HUES48 (cell line): ENCODE data around the gene FERMT1.
"Not testable (repeated sequence)": the region's sequence is repeated elsewhere in the genome, so short reads cannot be mapped to it uniquely, and the experiment has no call there.

Experiments used
- H3K27ac ChIP-seq: one replicate; pipeline ENCODE4 v1.7.0; 2013; ENCODE audit warnings: low read depth, low read length, inconsistent platforms
- H3K27me3 ChIP-seq: 2 replicates; pipeline ENCODE4 v1.6.1; 2013; ENCODE audit warnings: mild to moderate bottlenecking, low read length; ENCODE audit not compliant: control insufficient read depth, insufficient read depth
- H3K36me3 ChIP-seq: 2 replicates; pipeline ENCODE4 v1.6.1; 2013; ENCODE audit warnings: low read length; ENCODE audit not compliant: control insufficient read depth, insufficient read depth
- H3K4me1 ChIP-seq: 2 replicates; pipeline ENCODE4 v1.6.1; 2013; ENCODE audit warnings: mild to moderate bottlenecking, low read length; ENCODE audit not compliant: control insufficient read depth, insufficient read depth
- H3K4me3 ChIP-seq: 2 replicates; pipeline ENCODE4 v1.5.1; 2013; ENCODE audit warnings: mild to moderate bottlenecking, low read depth, low read length
- H3K9ac ChIP-seq: 2 replicates; pipeline ENCODE4 v1.6.1; 2013; ENCODE audit warnings: mild to moderate bottlenecking, low read depth, low read length, moderate library complexity
- H3K9me3 ChIP-seq: 2 replicates; pipeline ENCODE4 v1.6.1; 2013; ENCODE audit warnings: low read length; ENCODE audit not compliant: control insufficient read depth, insufficient read depth

FERMT1 gene

GRCh38 chr20:6116758-6117157, 6.1 kb downstream of the FERMT1 start:
- H3K4me1 ChIP-seq: peaks cover 23% of the 10 kb centered on the region
- H3K27me3 ChIP-seq: peaks cover 5% of the 10 kb centered on the region; the same call in 1 of the 2 replicates
- no peak overlapping the region for H3K27ac ChIP-seq
- H3K36me3 ChIP-seq: peaks cover 49% of the 10 kb centered on the region
- no peak overlapping the region for H3K4me3 ChIP-seq
- peaks cover 20% of the 10 kb centered on the region; the same call in 1 of the 2 replicates for H3K9me3 ChIP-seq
- H3K9ac ChIP-seq: no peak overlapping the region

- Histone ChIP-seq H3K27ac (no peak overlapping the region), H3K4me1 (peaks cover 12% of the 10 kb centered on the region), H3K9ac (no peak overlapping the region), H3K27me3 (no peaks in the 10 kb centered on the region), H3K9me3 (peaks cover 20% of the 10 kb centered on the region; the same call in 1 of the 2 replicates), H3K4me3 (no peak overlapping the region), H3K36me3 (peaks cover 59% of the 10 kb centered on the region)
These were observed 7.5 kb downstream of the FERMT1 start for GRCh38 chr20:6115221-6115895.

GRCh38 chr20:6114696-6115095, 8.1 kb downstream of the FERMT1 start:
- Histone ChIP-seq H3K9me3 (peaks cover 20% of the 10 kb centered on the region; the same call in 1 of the 2 replicates), H3K27me3 (no peaks in the 10 kb centered on the region), H3K27ac (no peak overlapping the region), H3K4me1 (peaks cover 6% of the 10 kb centered on the region), H3K36me3 (peaks cover 65% of the 10 kb centered on the region), H3K4me3 (no peak overlapping the region), H3K9ac (no peak overlapping the region)

GRCh38 chr20:6113951-6114350, 8.9 kb downstream of the FERMT1 start:
- Histone ChIP-seq H3K36me3 (peaks cover 70% of the 10 kb centered on the region), H3K4me1 (no peaks in the 10 kb centered on the region), H3K27me3 (no peaks in the 10 kb centered on the region), H3K9me3 (peaks cover 20% of the 10 kb centered on the region; the same call in 1 of the 2 replicates), H3K9ac (no peak overlapping the region), H3K27ac (no peak overlapping the region), H3K4me3 (no peak overlapping the region)

- H3K4me3 ChIP-seq, H3K4me1 ChIP-seq, H3K27ac ChIP-seq, H3K9ac ChIP-seq, H3K27me3 ChIP-seq: not testable (repeated sequence)
- Histone ChIP-seq H3K36me3 (peaks cover 71% of the 10 kb centered on the region), H3K9me3 (peaks cover 20% of the 10 kb centered on the region; the same call in 1 of the 2 replicates)
These were observed 9.9 kb downstream of the FERMT1 start for GRCh38 chr20:6112965-6113364.

GRCh38 chr20:6108330-6108729, 14.5 kb downstream of the FERMT1 start:
- Histone ChIP-seq H3K4me1 (no peaks in the 10 kb centered on the region), H3K27me3 (no peaks in the 10 kb centered on the region), H3K27ac (no peak overlapping the region), H3K36me3 (peaks cover 64% of the 10 kb centered on the region), H3K4me3 (no peak overlapping the region), H3K9me3 (peaks cover 3% of the 10 kb centered on the region; the same call in 1 of the 2 replicates), H3K9ac (no peak overlapping the region)

- H3K9ac ChIP-seq: no peak overlapping the region
- no peak overlapping the region for H3K4me3 ChIP-seq
- no peaks in the 10 kb centered on the region for H3K4me1 ChIP-seq
- H3K36me3 ChIP-seq: peaks cover 40% of the 10 kb centered on the region
- H3K9me3 ChIP-seq: no peaks in the 10 kb centered on the region
- no peaks in the 10 kb centered on the region for H3K27me3 ChIP-seq
- no peak overlapping the region for H3K27ac ChIP-seq
These were observed 18.2 kb downstream of the FERMT1 start for GRCh38 chr20:6104493-6105188.

GRCh38 chr20:6103301-6103700, 19.5 kb downstream of the FERMT1 start:
- no peaks in the 10 kb centered on the region for H3K9me3 ChIP-seq
- no peak overlapping the region for H3K9ac ChIP-seq
- H3K27me3 ChIP-seq: no peaks in the 10 kb centered on the region
- H3K27ac ChIP-seq: no peak overlapping the region
- no peak overlapping the region for H3K4me3 ChIP-seq
- H3K4me1 ChIP-seq: no peaks in the 10 kb centered on the region
- H3K36me3 ChIP-seq: peaks cover 36% of the 10 kb centered on the region

GRCh38 chr20:6101346-6101745, 21.5 kb downstream of the FERMT1 start:
- Histone ChIP-seq H3K36me3 (peaks cover 47% of the 10 kb centered on the region), H3K9me3 (no peaks in the 10 kb centered on the region), H3K27ac (no peak overlapping the region), H3K4me3 (no peak overlapping the region), H3K27me3 (no peaks in the 10 kb centered on the region), H3K4me1 (no peaks in the 10 kb centered on the region), H3K9ac (no peak overlapping the region)

GRCh38 chr20:6100246-6100645, 22.6 kb downstream of the FERMT1 start:
- Histone ChIP-seq H3K4me1 (no peaks in the 10 kb centered on the region), H3K27ac (no peak overlapping the region), H3K36me3 (peaks cover 47% of the 10 kb centered on the region), H3K4me3 (no peak overlapping the region), H3K9me3 (no peaks in the 10 kb centered on the region), H3K9ac (no peak overlapping the region), H3K27me3 (no peaks in the 10 kb centered on the region)

GRCh38 chr20:6099819-6100218, 23.0 kb downstream of the FERMT1 start:
- peaks cover 47% of the 10 kb centered on the region for H3K36me3 ChIP-seq

More at GRCh38 chr20:6099819-6100218, 23.0 kb downstream of the FERMT1 start:
- Histone ChIP-seq H3K4me3 (no peak overlapping the region), H3K9ac (no peak overlapping the region), H3K27ac (no peak overlapping the region), H3K9me3 (no peaks in the 10 kb centered on the region), H3K27me3 (no peaks in the 10 kb centered on the region), H3K4me1 (no peaks in the 10 kb centered on the region)
